GM23248 (cell line): Measurements from ENCODE around the gene MALT1.

Source experiments
- EZH2 ChIP-seq: fragments of 200-600 bp; sonication (generic); IDR thresholded peaks from 2 replicates; pipeline ENCODE4 v1.6.1; 2018; ENCODE audit warnings: antibody characterized with exemption, mild to moderate bottlenecking; ENCODE audit not compliant: insufficient read depth, poor library complexity, severe bottlenecking
- EZH2phosphoT487 ChIP-seq: fragments of 200-600 bp; sonication (generic); IDR thresholded peaks from 2 replicates; pipeline ENCODE4 v1.6.1; 2018; ENCODE audit warnings: antibody characterized with exemption, moderate library complexity, mild to moderate bottlenecking, low read depth; ENCODE audit not compliant: insufficient read depth

GRCh38 chr18:58727776-58728500, 56.7 kb downstream of the MALT1 start:
- TF ChIP-seq EZH2, result no peak
- no peak for TF ChIP-seq EZH2phosphoT487
